PC-3 (cell line): ENCODE results near the gene HIRA. TPM values are rescaled to one million over a fixed set of nuclear protein-coding genes. Genes with fewer than 3 reads are reported as not detected.
A peak's percentile ranks its signal among the peaks of the same experiment; 100 is the strongest.

Source experiments
- ATAC-seq: fragments of 200-7000 bp; cut with Tn5 transposase; 2 replicates; pipeline ENCODE4 v1.9.1; 2020; ENCODE audit warnings: mild to moderate bottlenecking, moderate library complexity
- BruUV-seq: library from RNA; stranded (reverse); fragments of 400-500 nt; replicated peaks from 2 replicates; lab custom pipeline; 2021; lab: Mats Ljungman, UMichigan
- CTCF ChIA-PET: fragments of 300-600 bp; sonication (Branson Sonifier 250); formaldehyde crosslinking; loops from one replicate; lab custom pipeline; 2022; ENCODE audit warnings: antibody characterized with exemption; lab: Charles Lee
- POLR2A ChIA-PET: fragments of 300-600 bp; sonication (Branson Sonifier 250); formaldehyde crosslinking; loops from one replicate; lab custom pipeline; 2022; ENCODE audit warnings: antibody characterized with exemption; ENCODE audit not compliant: unreplicated experiment; lab: Charles Lee
- DNase-seq: peaks from one replicate; pipeline ENCODE4 v3.0.0-alpha.2; 2015
- H2AFZ ChIP-seq: fragments of 300-600 bp; sonication (generic); 2 replicates; pipeline ENCODE4 v1.6.0; 2016; ENCODE audit warnings: antibody characterized with exemption, low read length
- H3F3A ChIP-seq: fragments of 300-600 bp; sonication (generic); one replicate; pipeline ENCODE4 v1.6.0; 2017; ENCODE audit warnings: antibody characterized with exemption, low read length, control low read depth, mild to moderate bottlenecking; ENCODE audit not compliant: unreplicated experiment
- H3K27ac ChIP-seq: fragments of 300-600 bp; sonication (generic); 2 replicates; pipeline ENCODE4 v1.5.1; 2016; ENCODE audit warnings: mild to moderate bottlenecking, low read length
- H3K27me3 ChIP-seq: fragments of 300-600 bp; sonication (generic); 2 replicates; pipeline ENCODE4 v1.6.1; 2016; ENCODE audit warnings: low read length, mixed read lengths
- H3K36me3 ChIP-seq: fragments of 300-600 bp; sonication (generic); 2 replicates; pipeline ENCODE4 v1.6.1; 2016; ENCODE audit warnings: low read depth, mixed run types, low read length, mixed read lengths
- H3K4me1 ChIP-seq: fragments of 300-600 bp; sonication (generic); 2 replicates; pipeline ENCODE4 v1.5.1; 2016; ENCODE audit warnings: low read length; ENCODE audit not compliant: insufficient read depth
- H3K4me2 ChIP-seq: fragments of 300-600 bp; sonication (generic); 2 replicates; pipeline ENCODE4 v1.6.0; 2016; ENCODE audit warnings: low read length
- H3K4me3 ChIP-seq: fragments of 300-600 bp; sonication (generic); 2 replicates; pipeline ENCODE4 v1.5.1; 2016; ENCODE audit warnings: mild to moderate bottlenecking, low read length, mixed read lengths
- H3K79me2 ChIP-seq: fragments of 300-600 bp; sonication (generic); 2 replicates; pipeline ENCODE4 v1.6.1; 2017; ENCODE audit warnings: low read length, mixed read lengths
- H3K9ac ChIP-seq: fragments of 300-600 bp; sonication (generic); 2 replicates; pipeline ENCODE4 v1.6.0; 2016; ENCODE audit warnings: mild to moderate bottlenecking, low read length
- H3K9me2 ChIP-seq: fragments of 300-600 bp; sonication (generic); replicated peaks from 2 replicates; pipeline ENCODE4 v1.6.1; 2016; ENCODE audit warnings: mixed run types, low read length, mixed read lengths
- H3K9me3 ChIP-seq: fragments of 300-600 bp; sonication (generic); 2 replicates; pipeline ENCODE4 v1.6.1; 2016; ENCODE audit warnings: low read length, mixed read lengths
- H4K20me1 ChIP-seq: fragments of 300-600 bp; sonication (generic); 2 replicates; pipeline ENCODE4 v1.6.1; 2016; ENCODE audit warnings: low read length, mixed read lengths
- EZH2 ChIP-seq: fragments of 300-600 bp; sonication (generic); IDR thresholded peaks from one replicate; pipeline ENCODE4 v1.6.1; 2017; ENCODE audit warnings: antibody characterized with exemption, mild to moderate bottlenecking, low read length; ENCODE audit not compliant: unreplicated experiment
- EZH2phosphoT487 ChIP-seq: fragments of 300-600 bp; sonication (generic); IDR thresholded peaks from 2 replicates; pipeline ENCODE4 v1.6.1; 2018; ENCODE audit warnings: mild to moderate bottlenecking, antibody characterized with exemption, low read length, borderline replicate concordance
- intact Hi-C: fragments of 100-400 bp; cut with micrococcal nuclease; formaldehyde crosslinking; loops from 2 replicates; pipeline ENCODE4 v1.9.0; 2023
- total RNA-seq: library from RNA; depleted of rRNA; stranded (reverse); fragments of >200 nt; gene quantifications from 2 replicates; pipeline ENCODE4 v1.2.3, GENCODE V29; 2014
- TF ChIP-seq, protein P1 (sequence below): fragments of 300-600 bp; sonication (generic); conservative IDR thresholded peaks from 2 replicates; pipeline ENCODE4 v1.5.1; 2017; ENCODE audit warnings: antibody characterized with exemption, low read depth, mild to moderate bottlenecking, low read length

HIRA gene
- total RNA-seq, 1 experiment from 2014 or later: 12.4 TPM

DNA sequence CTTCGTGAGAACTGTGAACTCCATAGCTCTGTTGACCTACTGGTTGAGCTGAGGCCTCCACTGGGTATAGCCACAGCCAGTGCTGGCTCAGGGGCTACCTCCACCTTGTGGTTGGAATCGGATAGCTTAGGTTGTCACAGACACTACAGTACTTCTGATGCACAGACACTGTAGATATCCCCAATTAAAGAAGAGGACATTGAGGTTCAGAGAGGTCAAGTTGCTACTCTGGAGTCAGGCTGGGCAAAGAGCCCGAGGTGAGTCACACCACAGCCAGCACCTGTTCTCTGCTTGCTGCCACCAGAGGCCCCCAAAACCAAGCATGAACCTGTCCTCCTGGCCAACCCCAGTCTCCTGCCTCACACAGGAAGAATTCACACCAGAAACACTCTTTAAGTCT lies 42.0 kb upstream of the HIRA start:
- H3K4me2 ChIP-seq: no peak overlapping the region
- peaks cover 59% of the 10 kb centered on the region for H3K79me2 ChIP-seq
- peaks cover 28% of the 10 kb centered on the region for H4K20me1 ChIP-seq
- H3K36me3 ChIP-seq: peaks cover 45% of the 10 kb centered on the region
- TF ChIP-seq, protein P1, sequence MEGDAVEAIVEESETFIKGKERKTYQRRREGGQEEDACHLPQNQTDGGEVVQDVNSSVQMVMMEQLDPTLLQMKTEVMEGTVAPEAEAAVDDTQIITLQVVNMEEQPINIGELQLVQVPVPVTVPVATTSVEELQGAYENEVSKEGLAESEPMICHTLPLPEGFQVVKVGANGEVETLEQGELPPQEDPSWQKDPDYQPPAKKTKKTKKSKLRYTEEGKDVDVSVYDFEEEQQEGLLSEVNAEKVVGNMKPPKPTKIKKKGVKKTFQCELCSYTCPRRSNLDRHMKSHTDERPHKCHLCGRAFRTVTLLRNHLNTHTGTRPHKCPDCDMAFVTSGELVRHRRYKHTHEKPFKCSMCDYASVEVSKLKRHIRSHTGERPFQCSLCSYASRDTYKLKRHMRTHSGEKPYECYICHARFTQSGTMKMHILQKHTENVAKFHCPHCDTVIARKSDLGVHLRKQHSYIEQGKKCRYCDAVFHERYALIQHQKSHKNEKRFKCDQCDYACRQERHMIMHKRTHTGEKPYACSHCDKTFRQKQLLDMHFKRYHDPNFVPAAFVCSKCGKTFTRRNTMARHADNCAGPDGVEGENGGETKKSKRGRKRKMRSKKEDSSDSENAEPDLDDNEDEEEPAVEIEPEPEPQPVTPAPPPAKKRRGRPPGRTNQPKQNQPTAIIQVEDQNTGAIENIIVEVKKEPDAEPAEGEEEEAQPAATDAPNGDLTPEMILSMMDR: no peak; the same call in 1 of the 2 replicates
- TF ChIP-seq EZH2phosphoT487 (no peak), EZH2 (no peak)
- H3K9me2 ChIP-seq: no peaks in the 10 kb centered on the region
- H3K4me1 ChIP-seq: peaks cover 6% of the 10 kb centered on the region
- H2AFZ ChIP-seq: no peak overlapping the region
- intact Hi-C loops: no loop called here
- H3K27me3 ChIP-seq: no peaks in the 10 kb centered on the region
- no peak for DNase-seq
- H3F3A ChIP-seq: no peaks in the 10 kb centered on the region
- H3K27ac ChIP-seq: no peak overlapping the region
- H3K9ac ChIP-seq: no peak overlapping the region
- ChIA-PET POLR2A (no interaction called here), CTCF (no interaction called here)
- peak; percentile 43 for ATAC-seq
- no peaks in the 10 kb centered on the region for H3K9me3 ChIP-seq
- H3K4me3 ChIP-seq: no peak overlapping the region
- BruUV-seq: no TSS peak

DNA sequence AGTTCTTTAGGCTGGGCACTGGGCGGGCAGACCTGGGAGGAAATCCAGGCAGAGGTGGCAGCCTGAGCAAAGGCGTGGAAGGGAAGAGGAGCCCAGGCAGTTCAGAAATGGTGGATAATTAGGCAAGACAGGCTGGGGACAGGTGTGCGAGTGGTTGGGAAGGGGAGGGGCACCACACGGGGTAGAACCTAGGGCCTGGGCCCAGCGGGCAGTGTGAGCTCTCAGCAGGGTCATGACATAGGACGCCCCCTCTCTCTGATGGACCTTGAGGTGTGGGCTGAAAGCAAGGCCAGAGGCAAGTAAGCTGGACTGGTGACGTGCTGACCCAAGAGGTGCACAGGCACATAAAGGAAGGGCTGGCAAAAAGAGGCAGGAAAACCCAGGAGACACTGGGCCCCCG lies 40.7 kb upstream of the HIRA start:
- ATAC-seq (no peak), DNase-seq (no peak)
- Histone ChIP-seq H3K27ac (no peak overlapping the region), H3K4me1 (peaks cover 3% of the 10 kb centered on the region), H3K4me2 (no peak overlapping the region), H3K9me2 (no peaks in the 10 kb centered on the region), H3K9ac (no peak overlapping the region), H3K27me3 (no peaks in the 10 kb centered on the region), H3K9me3 (no peaks in the 10 kb centered on the region), H2AFZ (no peak overlapping the region), H3K4me3 (no peak overlapping the region), H4K20me1 (peaks cover 17% of the 10 kb centered on the region), H3K79me2 (peaks cover 45% of the 10 kb centered on the region), H3F3A (no peaks in the 10 kb centered on the region), H3K36me3 (peaks cover 58% of the 10 kb centered on the region)
- TF ChIP-seq EZH2 (no peak), EZH2phosphoT487 (no peak)
- TF ChIP-seq, protein P1: no peak
- no TSS peak for BruUV-seq
- intact Hi-C loops: no loop called here
- CTCF ChIA-PET: no interaction called here
- POLR2A ChIA-PET: no interaction called here

DNA sequence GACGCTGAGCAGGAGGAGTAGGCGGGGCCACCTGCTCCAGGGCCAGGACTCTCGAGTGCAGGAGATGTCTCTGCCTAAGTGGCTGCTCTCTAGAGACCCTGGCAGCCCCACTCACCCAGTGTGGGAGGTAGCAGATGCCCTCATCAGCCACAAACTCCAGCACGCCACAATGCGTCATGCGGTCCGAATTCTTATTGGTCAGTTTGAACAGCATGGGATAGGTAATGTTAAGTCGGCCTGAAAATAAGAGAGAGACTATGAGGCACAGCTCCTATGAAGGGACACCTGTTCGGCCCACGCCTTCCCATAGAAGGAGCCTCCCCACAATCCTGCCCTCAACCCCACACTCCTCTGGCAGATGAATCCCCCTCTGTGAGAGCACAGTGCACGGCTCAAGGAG lies 40.0 kb upstream of the HIRA start:
- peaks cover 64% of the 10 kb centered on the region for H3K36me3 ChIP-seq
- peaks cover 40% of the 10 kb centered on the region for H3K79me2 ChIP-seq
- no TSS peak for BruUV-seq
- no peaks in the 10 kb centered on the region for H3K27me3 ChIP-seq
- H3K4me2 ChIP-seq: no peak overlapping the region
- ATAC-seq: no peak
- H2AFZ ChIP-seq: no peak overlapping the region
- no peaks in the 10 kb centered on the region for H3K4me1 ChIP-seq
- no peak for DNase-seq
- no peaks in the 10 kb centered on the region for H3F3A ChIP-seq
- no peak overlapping the region for H3K9ac ChIP-seq
- H4K20me1 ChIP-seq: peaks cover 14% of the 10 kb centered on the region
- H3K9me3 ChIP-seq: no peaks in the 10 kb centered on the region
- ChIA-PET CTCF (no interaction called here), POLR2A (no interaction called here)
- no peak overlapping the region for H3K27ac ChIP-seq
- H3K9me2 ChIP-seq: no peaks in the 10 kb centered on the region
- no peak overlapping the region for H3K4me3 ChIP-seq
- TF ChIP-seq, protein P1: no peak
- TF ChIP-seq EZH2: no peak
- TF ChIP-seq EZH2phosphoT487: no peak
- intact Hi-C loops: no loop called here
